ENCODE results near the gene PLN.

The PLN gene

DNA sequence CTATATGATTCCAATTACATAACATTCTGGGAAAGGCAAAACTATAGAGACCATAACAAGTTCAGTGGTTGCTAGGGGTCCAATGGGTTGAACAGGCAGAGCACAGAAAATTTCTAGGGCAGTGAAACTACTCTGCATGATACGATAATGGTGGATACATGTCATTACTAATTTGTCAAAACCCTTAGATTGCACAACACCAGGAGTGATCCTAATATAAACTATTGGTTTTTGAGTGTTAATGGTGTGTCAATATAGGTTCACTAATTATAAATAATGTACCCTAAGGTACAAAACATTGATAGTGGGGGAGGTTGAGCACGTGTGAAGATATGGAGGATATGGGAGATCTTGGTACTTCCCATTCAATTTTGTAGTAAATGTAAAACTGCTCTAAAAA, 42.4 kb upstream of the PLN start:
- Histone ChIP-seq H3K4me3 (replicated peaks; ENCODE audit: insufficient read depth, low read length) (no peak overlapping the region), H3K27ac (replicated peaks) (no peak overlapping the region), H3K27me3 (ENCODE audit: insufficient read depth, poor library complexity, severe bottlenecking) (no peaks in the 10 kb centered on the region)
- no peak for DNase-seq (ENCODE audit: low read depth in 1 of 2, low spot score in 1 of 2)
- no peak for TF ChIP-seq GABPA (IDR thresholded peaks at IDR 0.05; ENCODE audit: low read depth)
- no peak for TF ChIP-seq SPI1 (IDR thresholded peaks at IDR 0.05; ENCODE audit: borderline replicate concordance, low read depth)
- no peak for TF ChIP-seq POLR2AphosphoS5 (IDR thresholded peaks at IDR 0.05; ENCODE audit: low read depth)
- TF ChIP-seq, protein P1, sequence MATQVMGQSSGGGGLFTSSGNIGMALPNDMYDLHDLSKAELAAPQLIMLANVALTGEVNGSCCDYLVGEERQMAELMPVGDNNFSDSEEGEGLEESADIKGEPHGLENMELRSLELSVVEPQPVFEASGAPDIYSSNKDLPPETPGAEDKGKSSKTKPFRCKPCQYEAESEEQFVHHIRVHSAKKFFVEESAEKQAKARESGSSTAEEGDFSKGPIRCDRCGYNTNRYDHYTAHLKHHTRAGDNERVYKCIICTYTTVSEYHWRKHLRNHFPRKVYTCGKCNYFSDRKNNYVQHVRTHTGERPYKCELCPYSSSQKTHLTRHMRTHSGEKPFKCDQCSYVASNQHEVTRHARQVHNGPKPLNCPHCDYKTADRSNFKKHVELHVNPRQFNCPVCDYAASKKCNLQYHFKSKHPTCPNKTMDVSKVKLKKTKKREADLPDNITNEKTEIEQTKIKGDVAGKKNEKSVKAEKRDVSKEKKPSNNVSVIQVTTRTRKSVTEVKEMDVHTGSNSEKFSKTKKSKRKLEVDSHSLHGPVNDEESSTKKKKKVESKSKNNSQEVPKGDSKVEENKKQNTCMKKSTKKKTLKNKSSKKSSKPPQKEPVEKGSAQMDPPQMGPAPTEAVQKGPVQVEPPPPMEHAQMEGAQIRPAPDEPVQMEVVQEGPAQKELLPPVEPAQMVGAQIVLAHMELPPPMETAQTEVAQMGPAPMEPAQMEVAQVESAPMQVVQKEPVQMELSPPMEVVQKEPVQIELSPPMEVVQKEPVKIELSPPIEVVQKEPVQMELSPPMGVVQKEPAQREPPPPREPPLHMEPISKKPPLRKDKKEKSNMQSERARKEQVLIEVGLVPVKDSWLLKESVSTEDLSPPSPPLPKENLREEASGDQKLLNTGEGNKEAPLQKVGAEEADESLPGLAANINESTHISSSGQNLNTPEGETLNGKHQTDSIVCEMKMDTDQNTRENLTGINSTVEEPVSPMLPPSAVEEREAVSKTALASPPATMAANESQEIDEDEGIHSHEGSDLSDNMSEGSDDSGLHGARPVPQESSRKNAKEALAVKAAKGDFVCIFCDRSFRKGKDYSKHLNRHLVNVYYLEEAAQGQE (IDR thresholded peaks at IDR 0.05; ENCODE audit: insufficient replicate concordance, low read depth): no peak
- TF ChIP-seq, protein P2, sequence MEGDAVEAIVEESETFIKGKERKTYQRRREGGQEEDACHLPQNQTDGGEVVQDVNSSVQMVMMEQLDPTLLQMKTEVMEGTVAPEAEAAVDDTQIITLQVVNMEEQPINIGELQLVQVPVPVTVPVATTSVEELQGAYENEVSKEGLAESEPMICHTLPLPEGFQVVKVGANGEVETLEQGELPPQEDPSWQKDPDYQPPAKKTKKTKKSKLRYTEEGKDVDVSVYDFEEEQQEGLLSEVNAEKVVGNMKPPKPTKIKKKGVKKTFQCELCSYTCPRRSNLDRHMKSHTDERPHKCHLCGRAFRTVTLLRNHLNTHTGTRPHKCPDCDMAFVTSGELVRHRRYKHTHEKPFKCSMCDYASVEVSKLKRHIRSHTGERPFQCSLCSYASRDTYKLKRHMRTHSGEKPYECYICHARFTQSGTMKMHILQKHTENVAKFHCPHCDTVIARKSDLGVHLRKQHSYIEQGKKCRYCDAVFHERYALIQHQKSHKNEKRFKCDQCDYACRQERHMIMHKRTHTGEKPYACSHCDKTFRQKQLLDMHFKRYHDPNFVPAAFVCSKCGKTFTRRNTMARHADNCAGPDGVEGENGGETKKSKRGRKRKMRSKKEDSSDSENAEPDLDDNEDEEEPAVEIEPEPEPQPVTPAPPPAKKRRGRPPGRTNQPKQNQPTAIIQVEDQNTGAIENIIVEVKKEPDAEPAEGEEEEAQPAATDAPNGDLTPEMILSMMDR (IDR thresholded peaks at IDR 0.05; ENCODE audit: insufficient read depth, low read length): no peak

DNA sequence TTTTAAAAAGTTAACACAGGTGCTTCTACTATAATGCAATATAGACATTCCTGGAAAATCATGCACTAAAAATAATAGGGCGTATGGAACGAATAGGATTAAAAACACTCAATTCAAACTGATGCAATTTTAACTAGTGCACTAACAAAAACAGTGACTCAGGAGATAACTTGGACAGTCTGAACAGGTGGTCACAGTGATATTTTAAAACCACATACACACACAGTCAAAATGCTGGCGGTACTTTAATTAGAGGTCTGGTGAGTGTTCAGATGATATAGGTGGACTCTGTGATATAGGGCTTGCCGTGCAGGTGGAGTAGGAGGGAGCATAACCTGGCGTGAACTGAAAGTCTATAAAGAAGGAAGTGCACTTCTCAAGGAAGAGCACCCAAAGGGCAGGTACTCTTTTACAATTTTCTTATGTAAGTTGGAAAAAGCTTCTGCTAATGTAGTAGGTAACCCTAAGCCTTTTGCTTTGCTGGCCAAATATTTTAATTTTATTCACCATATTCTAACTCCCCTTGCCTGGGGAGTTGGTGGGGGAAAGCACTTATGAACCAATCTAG, 41.9 kb upstream of the PLN start:
- Histone ChIP-seq H3K4me3 (replicated peaks; ENCODE audit: insufficient read depth, low read length) (no peak overlapping the region), H3K27ac (replicated peaks) (no peak overlapping the region), H3K27me3 (ENCODE audit: insufficient read depth, poor library complexity, severe bottlenecking) (no peaks in the 10 kb centered on the region)
- no peak for DNase-seq (ENCODE audit: low read depth in 1 of 2, low spot score in 1 of 2)
- TF ChIP-seq GABPA (IDR thresholded peaks at IDR 0.05; ENCODE audit: low read depth): no peak
- TF ChIP-seq, protein P2 (IDR thresholded peaks at IDR 0.05; ENCODE audit: insufficient read depth, low read length): no peak
- TF ChIP-seq POLR2AphosphoS5 (IDR thresholded peaks at IDR 0.05; ENCODE audit: low read depth): no peak
- TF ChIP-seq, protein P1 (IDR thresholded peaks at IDR 0.05; ENCODE audit: insufficient replicate concordance, low read depth): no peak
- no peak for TF ChIP-seq SPI1 (IDR thresholded peaks at IDR 0.05; ENCODE audit: borderline replicate concordance, low read depth)

DNA sequence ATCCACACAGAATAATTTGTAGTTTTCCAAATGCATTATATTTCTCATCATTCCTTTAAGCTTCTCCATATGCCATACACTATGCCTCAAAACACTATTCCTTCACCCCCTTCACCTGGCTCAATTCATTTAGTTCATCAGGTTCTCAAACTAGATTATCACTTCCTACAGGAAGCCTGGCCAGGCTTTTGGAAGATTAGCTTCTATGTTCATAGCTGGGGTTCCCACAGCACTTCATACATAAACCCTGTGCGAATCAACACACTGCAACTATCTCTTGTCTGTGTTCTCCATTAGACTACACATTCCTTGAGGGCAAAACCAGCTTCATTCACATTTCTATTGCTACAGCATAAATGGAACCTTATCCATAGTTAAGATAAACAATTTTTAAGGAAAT, 40.5 kb upstream of the PLN start:
- no peak overlapping the region for H3K4me3 ChIP-seq (replicated peaks; ENCODE audit: insufficient read depth, low read length)
- TF ChIP-seq, protein P2 (IDR thresholded peaks at IDR 0.05; ENCODE audit: insufficient read depth, low read length): no peak
- TF ChIP-seq, protein P1 (IDR thresholded peaks at IDR 0.05; ENCODE audit: insufficient replicate concordance, low read depth): no peak
- no peak for TF ChIP-seq POLR2AphosphoS5 (IDR thresholded peaks at IDR 0.05; ENCODE audit: low read depth)
- no peak for TF ChIP-seq GABPA (IDR thresholded peaks at IDR 0.05; ENCODE audit: low read depth)
- no peak for TF ChIP-seq SPI1 (IDR thresholded peaks at IDR 0.05; ENCODE audit: borderline replicate concordance, low read depth)
- no peak for DNase-seq (ENCODE audit: low read depth in 1 of 2, low spot score in 1 of 2)
- H3K27me3 ChIP-seq (ENCODE audit: insufficient read depth, poor library complexity, severe bottlenecking): no peaks in the 10 kb centered on the region
- no peak overlapping the region for H3K27ac ChIP-seq (replicated peaks)
